Myocyte (in vitro differentiated cells): ENCODE results near the gene DYRK1B. TPM values are rescaled to one million over a fixed set of nuclear protein-coding genes. Genes with fewer than 3 reads are reported as not detected.

Experiments
- DNase-seq: peaks from one replicate; pipeline ENCODE4 v3.0.0-alpha.2; 2012; ENCODE audit warnings: low read depth
- total RNA-seq: library from RNA; depleted of rRNA; stranded (reverse); fragments of >200 nt; gene quantifications from 2 replicates; pipeline ENCODE4 v1.2.3, GENCODE V29; 2014

Gene DYRK1B
- total RNA-seq, 1 donor from 2014 or later, result 0.45 TPM

- no peak for DNase-seq
Measured at GRCh38 chr19:39864118-39864517, 30.2 kb upstream of the DYRK1B start.

- no peak for DNase-seq
Measured at GRCh38 chr19:39858541-39858940, 24.6 kb upstream of the DYRK1B start.

GRCh38 chr19:39852882-39853281 lies 18.9 kb upstream of the DYRK1B start:
- DNase-seq, result no peak

- no peak for DNase-seq
Measured at GRCh38 chr19:39850892-39851291, 16.9 kb upstream of the DYRK1B start.

- no peak for DNase-seq
Measured at GRCh38 chr19:39848392-39848791, 14.4 kb upstream of the DYRK1B start.

GRCh38 chr19:39847525-39847924 lies 13.6 kb upstream of the DYRK1B start:
- DNase-seq, result no peak

GRCh38 chr19:39846678-39847486 lies 12.9 kb upstream of the DYRK1B start:
- no peak for DNase-seq

GRCh38 chr19:39845933-39846677 lies 12.1 kb upstream of the DYRK1B start, which contains the start of gene FBL:
TSS of gene FBL (minus strand) at chr19:39846379. CDS start at chr19:39846300, 79 bp downstream.
- peak; percentile 94 for DNase-seq

- peak; percentile 26 for DNase-seq
Measured at GRCh38 chr19:39845584-39845932, 11.6 kb upstream of the DYRK1B start.

GRCh38 chr19:39845172-39845571 lies 11.2 kb upstream of the DYRK1B start:
- no peak for DNase-seq

- DNase-seq, result peak; percentile 65
Measured at GRCh38 chr19:39843919-39844793, 10.2 kb upstream of the DYRK1B start.

GRCh38 chr19:39842693-39843435 lies 8.9 kb upstream of the DYRK1B start:
- no peak for DNase-seq

- no peak for DNase-seq
Measured at GRCh38 chr19:39841041-39841440, 7.1 kb upstream of the DYRK1B start.

GRCh38 chr19:39840492-39840891 lies 6.5 kb upstream of the DYRK1B start:
- no peak for DNase-seq

GRCh38 chr19:39839678-39840327 lies 5.8 kb upstream of the DYRK1B start:
- peak; percentile 82 for DNase-seq

GRCh38 chr19:39838569-39838968 lies 4.6 kb upstream of the DYRK1B start:
- DNase-seq, result no peak

- DNase-seq, result no peak
Measured at GRCh38 chr19:39837978-39838377, 4.0 kb upstream of the DYRK1B start.

- DNase-seq, result no peak
Measured at GRCh38 chr19:39834287-39834841, 402 bp upstream of the DYRK1B start.

GRCh38 chr19:39833160-39833463 lies 850 bp downstream of the DYRK1B start:
- no peak for DNase-seq
